Peyer's patch (tissue), 4 donors: ENCODE data around the gene RCN2.

Experiments
- CTCF ChIP-seq, 6 experiments: fragments of 450-650 bp in 4 of 6; fragments of 200-600 bp in 2 of 6; sonication (generic) in 1 of 6; IDR thresholded peaks; one replicate each; pipeline ENCODE4 v1.5.1; 2017 to 2019; ENCODE audit warnings: antibody characterized with exemption in 6 of 6, mild to moderate bottlenecking in 3 of 6, moderate library complexity in 1 of 6
- POLR2A ChIP-seq, 2 donors: fragments of 450-650 bp; IDR thresholded peaks; one replicate each; pipeline ENCODE4 v1.5.1; 2017; ENCODE audit warnings: antibody characterized with exemption in 2 of 2, mild to moderate bottlenecking in 2 of 2, moderate library complexity in 2 of 2

GRCh38 chr15:76905855-76906254 lies 25.7 kb upstream of the RCN2 start:
- no peak for TF ChIP-seq POLR2A (IDR thresholded peaks at IDR 0.05)
- no peak for TF ChIP-seq CTCF (IDR thresholded peaks at IDR 0.05)
